K562 (cell line): ENCODE measurements around the gene GP1BA. TPM values are rescaled to one million over a fixed set of nuclear protein-coding genes. Genes with fewer than 3 reads are reported as not detected.

ENCODE experiments used
- HOXB6 ChIP-seq: fragments of 250-450 bp; sonication (Bioruptor Pico); IDR thresholded peaks from 2 replicates; pipeline ENCODE4 v1.5.1; 2022; ENCODE audit warnings: mild to moderate bottlenecking, borderline replicate concordance
- MBD2 ChIP-seq: sonication (generic); IDR thresholded peaks from 2 replicates; pipeline ENCODE4 v1.6.1; 2016; ENCODE audit warnings: low read depth, borderline replicate concordance
- NEUROD1 ChIP-seq: fragments of 150-350 bp; IDR thresholded peaks from 2 replicates; pipeline ENCODE4 v1.6.1; 2014; ENCODE audit warnings: borderline replicate concordance, low read length, low read depth; ENCODE audit not compliant: partially characterized antibody
- SIN3B ChIP-seq: fragments of 450-650 bp; IDR thresholded peaks from 2 replicates; pipeline ENCODE4 v1.6.1; 2017; ENCODE audit warnings: low read depth, mild to moderate bottlenecking, moderate library complexity
- ZNF717 ChIP-seq: fragments of 250-450 bp; sonication (Bioruptor Pico); IDR thresholded peaks from 2 replicates; pipeline ENCODE4 v1.5.0; 2021
- polyA plus RNA-seq, 8 experiments: library from polyadenylated mRNA; depleted of rRNA in 4 of 8; stranded (reverse) in 5 of 8; unstranded in 3 of 8; fragments of >200 nt; fragmentation: Nextera tagmentation in 2 of 8; fragmentation: Illumina TruSeq in 1 of 8; extraction: Ambion mirVana in 2 of 8; extraction: Trizol in 1 of 8; gene quantifications; 2 replicates each; pipeline versions ENCODE4 v1.2.1 to v1.2.3, GENCODE V29; 2011 to 2014; ENCODE audit warnings: inconsistent platforms in 1 of 8, missing spikeins in 1 of 8
- total RNA-seq, 7 experiments: library from RNA; depleted of rRNA in 6 of 7; stranded (reverse); fragments of >200 nt in 6 of 7; fragmentation: Illumina TruSeq in 2 of 7; extraction: Trizol in 2 of 7; gene quantifications; 2 replicates each; pipeline versions ENCODE4 v1.2.1 to v1.2.3, GENCODE V29; 2011 to 2021; ENCODE audit warnings: low replicate concordance in 1 of 7
- TF ChIP-seq, protein P1 (sequence below): fragments of 450-650 bp; IDR thresholded peaks from 2 replicates; pipeline ENCODE4 v1.6.1; 2018; ENCODE audit not compliant: partially characterized antibody
- TF ChIP-seq, protein P2 (sequence below): fragments of 250-450 bp; sonication (Bioruptor Pico); IDR thresholded peaks from 2 replicates; pipeline ENCODE4 v1.8.0; 2022; ENCODE audit warnings: moderate library complexity, mild to moderate bottlenecking, inconsistent platforms

GP1BA gene
- total and polyA plus RNA-seq, 9 of the 15 experiments (the other 6 are each of a cell fraction or from before 2014, with no cell fraction given) = 0.01 TPM; not detected in 8

DNA sequence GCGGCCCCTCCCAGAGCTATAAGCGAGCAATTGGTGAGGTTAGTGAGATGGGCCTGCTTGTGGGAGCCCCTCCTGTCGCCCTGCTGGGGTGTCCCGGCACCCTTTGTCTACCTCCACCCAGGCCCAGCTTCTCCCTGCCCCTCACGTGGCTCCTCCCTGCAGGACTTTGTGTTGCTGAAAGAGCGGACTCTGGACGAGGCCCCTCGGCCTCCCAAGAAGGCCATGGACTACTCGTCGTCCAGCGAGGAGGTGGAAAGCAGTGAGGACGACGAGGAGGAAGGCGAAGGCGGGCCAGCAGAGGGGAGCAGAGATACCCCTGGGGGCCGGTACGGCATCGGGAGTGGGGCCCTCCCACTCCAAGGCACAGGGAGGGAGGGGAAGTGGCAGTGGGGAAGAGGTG lies 38.8 kb upstream of the GP1BA start (continued):
- TF ChIP-seq, protein P1, sequence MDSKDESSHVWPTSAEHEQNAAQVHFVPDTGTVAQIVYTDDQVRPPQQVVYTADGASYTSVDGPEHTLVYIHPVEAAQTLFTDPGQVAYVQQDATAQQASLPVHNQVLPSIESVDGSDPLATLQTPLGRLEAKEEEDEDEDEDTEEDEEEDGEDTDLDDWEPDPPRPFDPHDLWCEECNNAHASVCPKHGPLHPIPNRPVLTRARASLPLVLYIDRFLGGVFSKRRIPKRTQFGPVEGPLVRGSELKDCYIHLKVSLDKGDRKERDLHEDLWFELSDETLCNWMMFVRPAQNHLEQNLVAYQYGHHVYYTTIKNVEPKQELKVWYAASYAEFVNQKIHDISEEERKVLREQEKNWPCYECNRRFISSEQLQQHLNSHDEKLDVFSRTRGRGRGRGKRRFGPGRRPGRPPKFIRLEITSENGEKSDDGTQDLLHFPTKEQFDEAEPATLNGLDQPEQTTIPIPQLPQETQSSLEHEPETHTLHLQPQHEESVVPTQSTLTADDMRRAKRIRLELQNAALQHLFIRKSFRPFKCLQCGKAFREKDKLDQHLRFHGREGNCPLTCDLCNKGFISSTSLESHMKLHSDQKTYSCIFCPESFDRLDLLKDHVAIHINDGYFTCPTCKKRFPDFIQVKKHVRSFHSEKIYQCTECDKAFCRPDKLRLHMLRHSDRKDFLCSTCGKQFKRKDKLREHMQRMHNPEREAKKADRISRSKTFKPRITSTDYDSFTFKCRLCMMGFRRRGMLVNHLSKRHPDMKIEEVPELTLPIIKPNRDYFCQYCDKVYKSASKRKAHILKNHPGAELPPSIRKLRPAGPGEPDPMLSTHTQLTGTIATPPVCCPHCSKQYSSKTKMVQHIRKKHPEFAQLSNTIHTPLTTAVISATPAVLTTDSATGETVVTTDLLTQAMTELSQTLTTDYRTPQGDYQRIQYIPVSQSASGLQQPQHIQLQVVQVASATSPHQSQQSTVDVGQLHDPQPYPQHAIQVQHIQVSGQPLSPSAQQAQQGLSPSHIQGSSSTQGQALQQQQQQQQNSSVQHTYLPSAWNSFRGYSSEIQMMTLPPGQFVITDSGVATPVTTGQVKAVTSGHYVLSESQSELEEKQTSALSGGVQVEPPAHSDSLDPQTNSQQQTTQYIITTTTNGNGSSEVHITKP = no peak
- TF ChIP-seq HOXB6 (CRISPR knock-in tag) (no peak), MBD2 (no peak), ZNF717 (CRISPR knock-in tag) (no peak), NEUROD1 (no peak), SIN3B (no peak)
- TF ChIP-seq, protein P2, sequence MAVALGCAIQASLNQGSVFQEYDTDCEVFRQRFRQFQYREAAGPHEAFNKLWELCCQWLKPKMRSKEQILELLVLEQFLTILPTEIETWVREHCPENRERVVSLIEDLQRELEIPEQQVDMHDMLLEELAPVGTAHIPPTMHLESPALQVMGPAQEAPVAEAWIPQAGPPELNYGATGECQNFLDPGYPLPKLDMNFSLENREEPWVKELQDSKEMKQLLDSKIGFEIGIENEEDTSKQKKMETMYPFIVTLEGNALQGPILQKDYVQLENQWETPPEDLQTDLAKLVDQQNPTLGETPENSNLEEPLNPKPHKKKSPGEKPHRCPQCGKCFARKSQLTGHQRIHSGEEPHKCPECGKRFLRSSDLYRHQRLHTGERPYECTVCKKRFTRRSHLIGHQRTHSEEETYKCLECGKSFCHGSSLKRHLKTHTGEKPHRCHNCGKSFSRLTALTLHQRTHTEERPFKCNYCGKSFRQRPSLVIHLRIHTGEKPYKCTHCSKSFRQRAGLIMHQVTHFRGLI = no peak
